Loucy (cell line): ENCODE results near the gene DOCK3.

ENCODE experiments used
- EZH2phosphoT487 ChIP-seq: fragments of 200-600 bp; IDR thresholded peaks from 2 replicates; pipeline ENCODE4 v1.6.1; 2018; ENCODE audit warnings: antibody characterized with exemption, mild to moderate bottlenecking, moderate library complexity, borderline replicate concordance
- TF ChIP-seq, protein P1 (sequence below): fragments of 200-600 bp; sonication (generic); conservative IDR thresholded peaks from 2 replicates; pipeline ENCODE4 v1.5.1; 2014; ENCODE audit warnings: mild to moderate bottlenecking, antibody characterized with exemption, low read length

DNA sequence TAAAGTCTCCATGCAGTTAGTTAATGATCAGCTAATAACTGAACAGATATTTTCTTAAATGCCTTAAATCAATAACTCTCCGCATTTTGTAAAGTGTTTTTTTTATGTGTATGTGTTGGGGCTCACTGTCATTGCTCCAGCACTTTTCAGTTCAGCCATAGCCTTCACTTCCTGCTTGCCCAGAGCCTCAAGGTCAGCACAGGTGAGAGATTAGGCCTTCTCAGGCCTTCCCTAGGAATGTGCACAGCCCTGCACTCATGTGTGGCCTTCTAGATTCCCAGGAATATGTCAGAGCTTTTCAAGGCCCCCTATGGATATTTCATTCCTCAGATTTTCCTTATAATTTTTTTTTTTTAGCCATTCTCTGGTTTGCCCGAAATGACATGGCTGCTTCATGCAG is 632.7 kb downstream of the DOCK3 start:
- TF ChIP-seq, protein P1, sequence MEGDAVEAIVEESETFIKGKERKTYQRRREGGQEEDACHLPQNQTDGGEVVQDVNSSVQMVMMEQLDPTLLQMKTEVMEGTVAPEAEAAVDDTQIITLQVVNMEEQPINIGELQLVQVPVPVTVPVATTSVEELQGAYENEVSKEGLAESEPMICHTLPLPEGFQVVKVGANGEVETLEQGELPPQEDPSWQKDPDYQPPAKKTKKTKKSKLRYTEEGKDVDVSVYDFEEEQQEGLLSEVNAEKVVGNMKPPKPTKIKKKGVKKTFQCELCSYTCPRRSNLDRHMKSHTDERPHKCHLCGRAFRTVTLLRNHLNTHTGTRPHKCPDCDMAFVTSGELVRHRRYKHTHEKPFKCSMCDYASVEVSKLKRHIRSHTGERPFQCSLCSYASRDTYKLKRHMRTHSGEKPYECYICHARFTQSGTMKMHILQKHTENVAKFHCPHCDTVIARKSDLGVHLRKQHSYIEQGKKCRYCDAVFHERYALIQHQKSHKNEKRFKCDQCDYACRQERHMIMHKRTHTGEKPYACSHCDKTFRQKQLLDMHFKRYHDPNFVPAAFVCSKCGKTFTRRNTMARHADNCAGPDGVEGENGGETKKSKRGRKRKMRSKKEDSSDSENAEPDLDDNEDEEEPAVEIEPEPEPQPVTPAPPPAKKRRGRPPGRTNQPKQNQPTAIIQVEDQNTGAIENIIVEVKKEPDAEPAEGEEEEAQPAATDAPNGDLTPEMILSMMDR, result no peak
- TF ChIP-seq EZH2phosphoT487, result no peak
